Kidney (tissue), 14 donors: Measurements from ENCODE around the gene FBXO17. TPM values are rescaled to one million over a fixed set of nuclear protein-coding genes. Genes with fewer than 3 reads are reported as not detected.
"Not testable (repeated sequence)": the region's sequence is repeated elsewhere in the genome, so short reads cannot be mapped to it uniquely, and the experiment has no call there.

ENCODE experiments used
- DNase-seq, 5 donors: peaks; one replicate each; pipeline ENCODE4 v3.0.0-alpha.2; 2013 to 2020
- FAIRE-seq: peaks from 2 replicates; lab custom pipeline; 2012; peaks lifted over from hg19 to GRCh38; lab: Jason Lieb, UNC
- H3K27ac ChIP-seq, 2 donors: one replicate each; pipeline ENCODE4 v1.7.0; 2013; ENCODE audit warnings: low read depth in 2 of 2, low read length in 2 of 2, inconsistent platforms in 1 of 2
- H3K27me3 ChIP-seq: one replicate; pipeline ENCODE4 v1.7.1; 2013; ENCODE audit warnings: low read length, inconsistent platforms; ENCODE audit not compliant: control insufficient read depth, insufficient read depth
- H3K36me3 ChIP-seq, 3 donors: one replicate each; pipeline versions ENCODE4 v1.7.0 to v1.7.1; 2013; ENCODE audit warnings: low read length in 3 of 3, control low read depth in 1 of 3, inconsistent platforms in 1 of 3; ENCODE audit not compliant: insufficient read depth in 3 of 3, control insufficient read depth in 2 of 3
- H3K4me1 ChIP-seq, 3 donors: one replicate each; pipeline versions ENCODE4 v1.7.0 to v1.7.1; 2013; ENCODE audit warnings: low read length in 3 of 3, inconsistent platforms in 1 of 3, low read depth in 1 of 3; ENCODE audit not compliant: control insufficient read depth in 2 of 3, insufficient read depth in 2 of 3
- H3K4me3 ChIP-seq, 3 donors: one replicate each; pipeline versions ENCODE4 v1.7.0 to v1.8.1; 2013; ENCODE audit warnings: low read length in 3 of 3, control low read depth in 1 of 3, inconsistent platforms in 1 of 3
- H3K9ac ChIP-seq, 3 donors: one replicate each; pipeline versions ENCODE4 v1.7.0 to v1.7.1; 2013; ENCODE audit warnings: low read length in 3 of 3, control low read depth in 1 of 3, inconsistent platforms in 1 of 3
- H3K9me3 ChIP-seq, 3 donors: one replicate each; pipeline versions ENCODE4 v1.7.0 to v1.7.1; 2013; ENCODE audit warnings: low read length in 3 of 3, control low read depth in 1 of 3, inconsistent platforms in 1 of 3; ENCODE audit not compliant: control insufficient read depth in 2 of 3, insufficient read depth in 1 of 3
- CTCF ChIP-seq: IDR thresholded peaks from 3 replicates; pipeline ENCODE4 v1.5.1; 2012; ENCODE audit warnings: mild to moderate bottlenecking, moderate library complexity, borderline replicate concordance; ENCODE audit not compliant: insufficient read depth; ENCODE audit errors: extremely low read depth
- intact Hi-C: fragments of 100-400 bp; cut with DNase I; formaldehyde crosslinking; loops from one replicate; pipeline ENCODE4 v1.11.1; 2022
- polyA plus RNA-seq: library from polyadenylated mRNA; stranded (reverse); fragments of 350-450 nt; fragmentation: Illumina TruSeq; extraction: RNeasy Lipid Tissue Mini Kit (QIAGEN cat#74804); gene quantifications from one replicate; pipeline ENCODE4 v1.2.3, GENCODE V29; 2014; ENCODE audit warnings: low read depth, low replicate concordance; ENCODE audit not compliant: insufficient read depth
- total RNA-seq: library from RNA; stranded (reverse); fragmentation: NEBNext Ultra II Directional; extraction: Animal tissue kit (Norgen Biotek cat#: 25700); gene quantifications from one replicate; pipeline ENCODE4 v1.2.1, GENCODE V29; 2021
- donor health status: control.
- donor health status: control.
- donor health status: control.
- donor health status: control.
- donor health status: control.
- donor health status: DM: yes; HTN: yes; CAD: no.
- donor health status: Normal renal cell carcinoma (clear cell type).

FBXO17 gene
- total and polyA plus RNA-seq, 2 donors from 2014 or later = 32.3 to 44.3 TPM

GRCh38 chr19:39003796-39004195 lies 28.3 kb upstream of the FBXO17 start:
- no peaks in the 10 kb centered on the region for H3K36me3 ChIP-seq
- DNase-seq = no peak
- no peak for TF ChIP-seq CTCF
- H3K27me3 ChIP-seq = no peaks in the 10 kb centered on the region
- no peak overlapping the region for H3K9ac ChIP-seq
- intact Hi-C loops = no loop called here
- no peak overlapping the region for H3K27ac ChIP-seq
- H3K4me1 ChIP-seq = no peaks in the 10 kb centered on the region
- no peak for FAIRE-seq
- no peaks in the 10 kb centered on the region for H3K9me3 ChIP-seq
- no peak overlapping the region for H3K4me3 ChIP-seq

- Histone ChIP-seq H3K4me1 (no peaks in the 10 kb centered on the region), H3K9ac (no peak overlapping the region), H3K36me3 (no peaks in the 10 kb centered on the region), H3K9me3 (no peaks in the 10 kb centered on the region), H3K27ac (no peak overlapping the region), H3K4me3 (no peak overlapping the region), H3K27me3 (no peaks in the 10 kb centered on the region)
- DNase-seq (no peak), FAIRE-seq (no peak)
- TF ChIP-seq CTCF = no peak
- intact Hi-C loops = no loop called here
These were observed 27.6 kb upstream of the FBXO17 start for GRCh38 chr19:39003188-39003587.

GRCh38 chr19:39001041-39001440 lies 25.5 kb upstream of the FBXO17 start:
- Histone ChIP-seq H3K9ac (no peak overlapping the region), H3K4me1 (no peaks in the 10 kb centered on the region), H3K27ac (no peak overlapping the region), H3K27me3 (no peaks in the 10 kb centered on the region), H3K36me3 (no peaks in the 10 kb centered on the region), H3K9me3 (no peaks in the 10 kb centered on the region), H3K4me3 (no peak overlapping the region)
- intact Hi-C loops = no loop called here
- DNase-seq = no peak
- no peak for TF ChIP-seq CTCF
- FAIRE-seq = no peak

- intact Hi-C loops, FAIRE-seq: not testable (repeated sequence)
These were observed 22.0 kb upstream of the FBXO17 start for GRCh38 chr19:38997576-38997975.

More at GRCh38 chr19:38997576-38997975, 22.0 kb upstream of the FBXO17 start:
- not testable (repeated sequence) for H3K27me3 ChIP-seq, H3K4me1 ChIP-seq, DNase-seq, H3K4me3 ChIP-seq, H3K27ac ChIP-seq, H3K9ac ChIP-seq, H3K9me3 ChIP-seq, H3K36me3 ChIP-seq
